Caco-2 (cell line): ENCODE data around the gene KRT80. TPM values are rescaled to one million over a fixed set of nuclear protein-coding genes. Genes with fewer than 3 reads are reported as not detected.

Source experiments
- BruUV-seq: library from RNA; stranded (reverse); fragments of 400-500 nt; replicated peaks from 2 replicates; lab custom pipeline; 2021; lab: Mats Ljungman, UMichigan
- CTCF ChIA-PET: fragments of 300-600 bp; sonication (Branson Sonifier 250); formaldehyde crosslinking; loops from one replicate; lab custom pipeline; 2022; ENCODE audit warnings: antibody characterized with exemption; lab: Charles Lee
- POLR2A ChIA-PET: fragments of 300-600 bp; sonication (Branson Sonifier 250); formaldehyde crosslinking; loops from one replicate; lab custom pipeline; 2022; ENCODE audit warnings: antibody characterized with exemption; lab: Charles Lee
- DNase-seq, 2 experiments: peaks; one replicate each; pipeline versions ENCODE4 v3.0.0 to v3.0.0-alpha.2; 2020 to 2022
- H3K27me3 ChIP-seq: replicated peaks from 2 replicates; pipeline ENCODE4 v1.6.0; 2011; ENCODE audit warnings: low read length; ENCODE audit not compliant: control insufficient read depth, insufficient read depth
- H3K36me3 ChIP-seq: 2 replicates; pipeline ENCODE4 v1.5.1; 2011; ENCODE audit warnings: low read length; ENCODE audit not compliant: control insufficient read depth, insufficient read depth
- H3K4me1 ChIP-seq: fragments of 250-450 bp; sonication (Bioruptor Pico); 2 replicates; pipeline ENCODE4 v1.5.1; 2020; ENCODE audit warnings: mild to moderate bottlenecking
- H3K4me3 ChIP-seq: 2 replicates; pipeline ENCODE4 v1.5.1; 2011; ENCODE audit warnings: low read depth, mild to moderate bottlenecking, control low read depth, low read length
- H3K9me3 ChIP-seq: fragments of 250-450 bp; sonication (Bioruptor Pico); 2 replicates; pipeline ENCODE4 v1.5.1; 2020; ENCODE audit warnings: mild to moderate bottlenecking, moderate library complexity
- H3K27ac Mint-ChIP-seq: one replicate; pipeline ENCODE4 v1.8.0; 2022; ENCODE audit warnings: mixed read lengths; ENCODE audit not compliant: unreplicated experiment
- H3K27me3 Mint-ChIP-seq: one replicate; pipeline ENCODE4 v1.8.0; 2022; ENCODE audit warnings: mixed read lengths; ENCODE audit not compliant: insufficient read depth, unreplicated experiment
- H3K36me3 Mint-ChIP-seq: one replicate; pipeline ENCODE4 v1.8.0; 2022; ENCODE audit warnings: mild to moderate bottlenecking, mixed read lengths; ENCODE audit not compliant: insufficient read depth, unreplicated experiment
- H3K4me1 Mint-ChIP-seq: one replicate; pipeline ENCODE4 v1.8.0; 2022; ENCODE audit warnings: low read depth, mixed read lengths; ENCODE audit not compliant: unreplicated experiment
- H3K4me3 Mint-ChIP-seq: one replicate; pipeline ENCODE4 v1.8.0; 2022; ENCODE audit warnings: mild to moderate bottlenecking, moderate library complexity, mixed read lengths; ENCODE audit not compliant: unreplicated experiment
- H3K9me3 Mint-ChIP-seq: one replicate; pipeline ENCODE4 v1.8.0; 2022; ENCODE audit warnings: mixed read lengths; ENCODE audit not compliant: unreplicated experiment
- CTCF ChIP-seq, 2 experiments: fragments of 200-600 bp in 1 of 2; IDR thresholded peaks; 1 replicate in 1 of 2; 2 replicates in 1 of 2; pipeline versions ENCODE4 v1.5.1 to v1.8.0; 2011 to 2022; ENCODE audit warnings: antibody characterized with exemption in 1 of 2, control low read depth in 1 of 2, inconsistent platforms in 1 of 2, low read depth in 1 of 2, low read length in 1 of 2, mild to moderate bottlenecking in 1 of 2, moderate library complexity in 1 of 2; ENCODE audit not compliant: insufficient read depth in 1 of 2, severe bottlenecking in 1 of 2, unreplicated experiment in 1 of 2
- intact Hi-C: fragments of 100-400 bp; cut with micrococcal nuclease; formaldehyde crosslinking; loops from one replicate; pipeline ENCODE4 v1.10.0; 2022; ENCODE audit not compliant: unreplicated experiment
- total RNA-seq: library from RNA; stranded (reverse); gene quantifications from 2 replicates; pipeline ENCODE4 v1.2.3, GENCODE V29; 2022

The KRT80 gene
- total RNA-seq, 1 experiment from 2014 or later = 0.29 TPM

DNA sequence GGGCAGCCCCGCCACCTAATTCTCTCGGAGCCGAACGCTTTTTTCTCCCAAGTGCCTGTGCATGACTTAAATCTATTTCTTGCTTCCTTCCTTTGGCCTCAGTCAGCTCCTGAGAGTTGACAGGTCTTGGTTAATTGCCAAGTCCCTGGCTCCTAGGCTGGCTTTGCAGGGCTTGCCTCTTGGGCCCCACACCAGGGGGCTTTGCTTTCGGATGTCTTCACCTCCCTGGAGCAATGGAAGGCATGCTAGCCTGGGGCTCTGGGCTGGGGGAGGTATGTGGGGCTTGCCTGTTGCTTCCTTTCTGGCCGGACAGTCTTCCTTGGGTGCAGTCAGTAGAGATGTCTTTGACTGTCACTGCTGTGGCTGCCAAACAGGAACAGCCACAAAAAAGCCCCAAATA is 2.2 kb upstream of the KRT80 start:
- no peaks in the 10 kb centered on the region for H3K36me3 Mint-ChIP-seq
- BruUV-seq = no TSS peak
- POLR2A ChIA-PET = no interaction called here
- H3K9me3 Mint-ChIP-seq = no peaks in the 10 kb centered on the region
- peaks cover 14% of the 10 kb centered on the region for H3K4me1 Mint-ChIP-seq
- Histone ChIP-seq H3K4me3 (no peak overlapping the region), H3K9me3 (no peaks in the 10 kb centered on the region), H3K36me3 (no peaks in the 10 kb centered on the region), H3K27me3 (no peaks in the 10 kb centered on the region), H3K4me1 (peaks cover 7% of the 10 kb centered on the region)
- no peaks in the 10 kb centered on the region for H3K27me3 Mint-ChIP-seq
- DNase-seq = no peak
- TF ChIP-seq CTCF (IDR thresholded peaks at IDR 0.05; ENCODE audit: insufficient read depth in 1 of 2, low read depth in 1 of 2, low read length in 1 of 2, severe bottlenecking in 1 of 2, unreplicated experiment in 1 of 2) = no peak
- H3K4me3 Mint-ChIP-seq = no peak overlapping the region
- peak overlapping the region; percentile 70 for H3K27ac Mint-ChIP-seq
- CTCF ChIA-PET = interaction anchor here (1.0 kb wide), 1 partner anchor 8 kb away, joined by 3 read pairs; no protein-coding TSS in a partner anchor
- intact Hi-C loops = no loop called here

- no peak overlapping the region for H3K27ac Mint-ChIP-seq
- POLR2A ChIA-PET = no interaction called here
- no peaks in the 10 kb centered on the region for H3K36me3 ChIP-seq
- no peak for TF ChIP-seq CTCF (IDR thresholded peaks at IDR 0.05; ENCODE audit: insufficient read depth in 1 of 2, low read depth in 1 of 2, low read length in 1 of 2, severe bottlenecking in 1 of 2, unreplicated experiment in 1 of 2)
- DNase-seq = no peak
- CTCF ChIA-PET = no interaction called here
- no peak overlapping the region for H3K4me3 Mint-ChIP-seq
- peaks cover 14% of the 10 kb centered on the region for H3K4me1 Mint-ChIP-seq
- no peaks in the 10 kb centered on the region for H3K27me3 Mint-ChIP-seq
- H3K9me3 Mint-ChIP-seq = no peaks in the 10 kb centered on the region
- peaks cover 7% of the 10 kb centered on the region for H3K4me1 ChIP-seq
- H3K9me3 ChIP-seq = no peaks in the 10 kb centered on the region
- H3K4me3 ChIP-seq = no peak overlapping the region
- BruUV-seq = no TSS peak
- H3K27me3 ChIP-seq = no peaks in the 10 kb centered on the region
- intact Hi-C loops = no loop called here
- no peaks in the 10 kb centered on the region for H3K36me3 Mint-ChIP-seq
These were observed 1.7 kb upstream of the KRT80 start for GRCh38 chr12:52193532-52193931.

DNA sequence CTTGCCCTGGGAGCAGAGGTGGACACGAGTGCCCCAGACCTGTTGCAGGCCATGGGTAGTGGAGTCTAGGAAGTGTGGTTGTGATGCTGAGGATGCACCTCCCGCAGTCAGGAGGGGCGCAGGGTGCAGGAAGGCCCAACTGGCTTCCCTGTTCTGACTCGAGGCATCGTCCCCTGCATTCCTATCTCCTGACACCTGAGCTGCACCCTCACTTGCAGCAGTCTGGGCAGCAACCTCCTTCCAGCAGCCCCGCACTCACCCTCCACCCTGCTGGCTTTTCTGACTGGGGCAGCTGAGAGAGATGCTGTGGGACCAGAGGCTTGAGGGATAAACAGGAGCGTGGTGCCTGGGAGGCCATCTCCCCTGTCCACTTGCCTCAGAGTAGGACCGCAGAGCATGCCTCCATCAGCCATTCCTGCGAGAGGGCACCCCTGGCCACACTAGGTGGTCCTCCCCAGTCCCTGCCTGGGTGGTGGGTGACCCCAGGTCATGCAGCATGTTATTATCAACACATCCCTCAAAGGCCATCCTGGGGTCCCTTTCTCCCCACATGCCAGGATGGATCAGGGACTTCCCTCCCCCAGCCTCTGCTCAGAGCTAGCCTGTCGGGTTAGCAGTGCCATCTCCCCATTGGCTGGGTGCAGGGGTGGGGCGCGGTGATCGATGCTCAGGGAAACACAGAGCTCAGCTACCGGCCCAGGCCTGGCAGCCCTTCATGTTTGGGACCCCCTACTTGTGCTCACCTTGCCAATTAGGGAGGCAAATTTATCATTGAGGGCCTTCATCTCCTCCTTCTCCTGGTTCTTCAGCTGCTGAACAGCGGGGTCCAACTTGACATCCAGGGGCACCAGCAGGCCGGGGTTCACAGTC is 719 bp downstream of the KRT80 start:
- intact Hi-C loops = no loop called here
- ChIA-PET POLR2A (no interaction called here), CTCF (no interaction called here)
- H3K9me3 Mint-ChIP-seq = no peaks in the 10 kb centered on the region
- H3K4me1 ChIP-seq = peaks cover 9% of the 10 kb centered on the region
- no peak overlapping the region for H3K27ac Mint-ChIP-seq
- no peak overlapping the region for H3K4me3 Mint-ChIP-seq
- H3K4me1 Mint-ChIP-seq = peaks cover 17% of the 10 kb centered on the region
- BruUV-seq = no TSS peak
- no peak overlapping the region for H3K4me3 ChIP-seq
- no peak for DNase-seq
- no peaks in the 10 kb centered on the region for H3K9me3 ChIP-seq
- no peaks in the 10 kb centered on the region for H3K27me3 ChIP-seq
- no peaks in the 10 kb centered on the region for H3K36me3 Mint-ChIP-seq
- no peak for TF ChIP-seq CTCF (IDR thresholded peaks at IDR 0.05; ENCODE audit: insufficient read depth in 1 of 2, low read depth in 1 of 2, low read length in 1 of 2, severe bottlenecking in 1 of 2, unreplicated experiment in 1 of 2)
- no peaks in the 10 kb centered on the region for H3K27me3 Mint-ChIP-seq
- H3K36me3 ChIP-seq = no peaks in the 10 kb centered on the region
